HG02623 (cell line): ENCODE results near the gene LGR6.
"Not testable (repeated sequence)": the region's sequence is repeated elsewhere in the genome, so short reads cannot be mapped to it uniquely, and the experiment has no call there.

Source experiments
- ATAC-seq: cut with Tn5 transposase; IDR thresholded peaks from one replicate; pipeline ENCODE4 v1.9.1; 2021; ENCODE audit warnings: moderate library complexity; ENCODE audit not compliant: unreplicated experiment

Gene LGR6

DNA sequence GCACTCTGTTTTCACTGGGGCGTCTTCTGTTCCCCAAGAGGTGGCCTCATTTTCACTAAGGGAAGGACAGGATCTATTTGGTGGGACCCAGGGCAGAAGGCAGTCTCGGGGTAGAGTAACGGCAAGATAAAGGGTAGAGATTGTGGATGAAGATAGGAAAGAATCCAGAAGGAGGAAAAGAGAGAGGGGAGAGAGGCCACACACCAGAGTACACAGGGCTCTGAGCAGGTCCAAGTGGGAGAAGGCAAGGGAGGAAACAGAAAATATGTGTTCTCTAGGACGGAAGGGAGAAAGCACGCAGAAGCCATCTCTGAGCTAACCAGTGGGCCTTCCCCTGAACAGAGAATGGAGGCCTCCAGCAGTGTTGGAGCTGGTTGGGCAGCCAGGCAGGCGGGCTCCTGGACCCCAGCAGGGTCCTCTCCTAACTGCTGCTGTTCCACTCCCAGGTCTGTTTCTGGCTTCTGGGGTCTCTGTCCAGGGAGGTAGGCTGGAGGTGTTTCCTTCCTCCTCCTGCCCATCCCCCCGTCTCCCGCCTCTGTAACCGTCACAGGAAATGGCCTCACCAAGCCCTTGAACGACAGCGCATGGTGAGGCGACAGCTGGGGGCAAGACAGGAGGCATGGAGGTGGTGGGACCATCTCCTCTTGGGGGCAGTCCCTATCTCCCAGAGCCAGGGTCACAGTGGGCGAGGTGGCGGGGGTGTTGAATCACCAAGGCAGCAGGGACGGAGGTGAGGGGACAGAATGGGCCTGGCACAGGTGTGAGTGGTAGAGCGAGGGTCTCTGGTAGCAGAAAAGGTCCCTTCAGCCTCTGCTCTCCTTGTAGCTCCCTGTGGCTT, 33.8 kb upstream of the LGR6 start:
- ATAC-seq = no peak

DNA sequence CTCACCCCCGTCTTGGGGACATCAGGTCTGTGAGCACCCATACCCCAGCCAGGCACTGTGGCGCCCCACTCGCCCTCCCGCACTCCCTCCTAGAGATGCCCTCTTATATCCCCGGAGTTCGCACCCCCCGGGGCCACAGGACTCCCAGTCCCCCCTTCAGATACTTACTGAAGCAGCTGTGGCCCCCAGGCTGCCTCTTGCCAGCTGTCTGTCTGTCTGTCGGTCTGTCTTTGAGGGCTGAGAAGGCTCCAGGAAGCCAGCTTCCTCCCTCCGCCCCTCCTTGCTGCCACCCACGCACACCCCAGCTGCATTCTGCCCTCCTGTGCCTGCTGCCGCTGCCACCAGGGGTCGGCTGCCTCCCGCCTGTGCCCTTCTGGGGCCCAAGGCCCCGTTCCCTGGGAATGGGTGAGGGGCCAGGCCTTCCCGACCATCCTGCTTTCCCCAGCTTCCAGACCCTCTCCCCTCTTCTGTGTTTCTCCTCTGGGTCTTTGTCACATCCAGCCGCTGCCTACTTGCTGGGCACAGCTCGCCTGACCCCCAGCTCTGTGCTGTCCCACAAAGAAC, 33.1 kb upstream of the LGR6 start, which contains the start of gene PTPN7:
Gene PTPN7 (minus strand): TSS at position 226 of the 564 bp plus-strand sequence. CDS start 1,200 bp downstream, outside the sequence.
- ATAC-seq = peak; percentile 35

DNA sequence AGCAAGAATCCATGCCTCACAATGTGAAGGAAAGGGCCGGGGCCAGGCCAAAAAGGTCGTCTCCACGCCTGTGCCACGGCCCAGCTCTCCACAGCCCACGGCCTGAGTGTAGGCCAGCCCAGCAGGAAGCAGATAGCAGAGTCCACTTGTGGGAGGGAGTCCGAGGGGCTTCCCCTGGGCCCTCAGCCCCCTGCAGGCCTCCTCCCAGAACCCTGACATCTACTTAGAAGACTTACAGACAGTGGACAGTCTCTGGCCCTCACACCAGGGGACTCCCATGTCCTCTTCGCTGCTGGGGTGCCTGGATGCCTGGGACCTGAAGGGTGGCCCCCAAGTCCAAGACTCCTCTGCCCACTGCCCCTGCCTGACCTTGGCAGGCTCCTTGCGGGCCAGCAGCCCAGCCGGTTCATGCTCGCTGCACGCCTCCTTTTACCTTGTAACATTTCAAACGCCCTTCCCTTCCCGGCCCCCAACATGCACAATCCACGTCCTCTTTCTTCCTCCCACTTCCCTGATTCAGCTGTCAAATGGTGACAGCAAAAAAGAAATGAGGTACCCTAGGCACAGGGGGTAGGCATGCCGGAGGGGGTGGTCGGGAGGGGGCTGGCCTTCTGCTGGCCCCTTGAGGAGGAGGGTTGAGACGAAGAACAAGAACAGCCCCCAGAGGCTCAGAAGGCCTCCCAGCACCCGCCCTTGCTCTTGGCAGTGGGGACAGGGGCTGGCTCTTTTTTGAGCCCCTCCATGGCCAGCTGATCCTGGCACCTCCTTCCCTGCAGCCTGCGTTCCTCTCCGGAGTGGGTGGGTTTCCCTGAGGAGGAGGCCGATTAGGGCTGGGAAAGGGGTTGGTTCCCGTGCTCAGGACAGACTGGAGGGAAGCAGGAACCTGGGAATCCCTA, 32.2 kb upstream of the LGR6 start:
- no peak for ATAC-seq

DNA sequence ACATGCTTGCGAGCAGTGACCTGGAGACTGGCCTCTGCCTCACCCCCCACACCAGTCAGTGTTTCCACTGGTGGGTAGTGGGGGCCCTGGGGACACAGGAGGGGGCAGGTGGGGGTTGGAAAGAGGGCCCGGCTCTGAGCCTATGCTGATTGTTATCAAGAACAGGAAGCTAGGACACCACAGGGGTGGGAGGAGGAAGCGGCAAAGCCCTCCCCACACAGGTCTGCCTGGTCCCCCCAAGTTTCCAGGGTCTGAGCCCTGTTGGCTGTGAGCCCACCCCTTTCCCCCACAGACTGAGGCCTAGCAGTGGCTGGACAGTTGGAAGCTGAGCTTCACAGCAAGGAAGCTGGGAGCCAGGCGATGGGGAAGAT, 31.6 kb upstream of the LGR6 start:
- ATAC-seq = no peak

DNA sequence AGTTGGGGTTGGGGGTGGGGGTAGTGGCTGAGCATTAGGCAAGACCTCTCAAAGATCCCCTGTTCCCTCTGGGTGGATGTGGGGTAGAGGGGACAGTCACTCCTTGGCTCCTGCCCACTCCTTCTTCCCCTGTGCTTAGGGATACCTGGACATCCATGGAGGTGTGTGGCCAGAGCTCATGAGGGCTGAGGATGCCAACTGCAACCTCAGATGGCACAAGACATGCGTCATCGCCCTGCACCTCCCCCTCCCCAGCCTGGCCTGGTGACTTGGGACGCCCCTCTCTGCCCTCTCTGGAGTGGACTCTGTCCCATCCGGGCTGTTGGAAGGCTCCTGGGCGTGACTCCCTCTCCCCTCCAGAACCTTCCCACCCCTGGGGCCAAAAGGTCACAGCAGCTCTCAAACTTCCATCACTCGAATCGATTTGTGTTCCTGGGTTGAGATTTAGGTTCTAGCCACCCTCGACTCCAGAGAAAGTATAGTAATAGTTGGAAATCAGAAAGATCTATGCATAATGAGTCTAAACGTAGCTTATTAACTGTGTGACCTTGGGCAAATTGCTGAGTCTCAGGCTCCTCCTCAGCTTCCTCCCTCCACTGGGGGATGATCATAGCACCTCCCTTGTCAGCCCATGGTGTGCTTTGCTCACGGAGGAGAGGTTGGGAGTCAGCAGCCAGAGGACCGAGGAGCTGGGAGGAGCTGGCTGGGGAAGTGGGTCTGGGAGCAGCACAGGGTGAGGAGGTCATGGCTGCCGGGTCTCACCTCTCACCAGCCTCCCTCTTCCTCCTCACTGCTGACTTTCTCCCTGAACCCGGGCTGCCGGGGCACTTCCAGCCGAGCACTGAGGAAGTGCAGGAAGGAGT, 30.9 kb upstream of the LGR6 start:
- ATAC-seq = no peak

DNA sequence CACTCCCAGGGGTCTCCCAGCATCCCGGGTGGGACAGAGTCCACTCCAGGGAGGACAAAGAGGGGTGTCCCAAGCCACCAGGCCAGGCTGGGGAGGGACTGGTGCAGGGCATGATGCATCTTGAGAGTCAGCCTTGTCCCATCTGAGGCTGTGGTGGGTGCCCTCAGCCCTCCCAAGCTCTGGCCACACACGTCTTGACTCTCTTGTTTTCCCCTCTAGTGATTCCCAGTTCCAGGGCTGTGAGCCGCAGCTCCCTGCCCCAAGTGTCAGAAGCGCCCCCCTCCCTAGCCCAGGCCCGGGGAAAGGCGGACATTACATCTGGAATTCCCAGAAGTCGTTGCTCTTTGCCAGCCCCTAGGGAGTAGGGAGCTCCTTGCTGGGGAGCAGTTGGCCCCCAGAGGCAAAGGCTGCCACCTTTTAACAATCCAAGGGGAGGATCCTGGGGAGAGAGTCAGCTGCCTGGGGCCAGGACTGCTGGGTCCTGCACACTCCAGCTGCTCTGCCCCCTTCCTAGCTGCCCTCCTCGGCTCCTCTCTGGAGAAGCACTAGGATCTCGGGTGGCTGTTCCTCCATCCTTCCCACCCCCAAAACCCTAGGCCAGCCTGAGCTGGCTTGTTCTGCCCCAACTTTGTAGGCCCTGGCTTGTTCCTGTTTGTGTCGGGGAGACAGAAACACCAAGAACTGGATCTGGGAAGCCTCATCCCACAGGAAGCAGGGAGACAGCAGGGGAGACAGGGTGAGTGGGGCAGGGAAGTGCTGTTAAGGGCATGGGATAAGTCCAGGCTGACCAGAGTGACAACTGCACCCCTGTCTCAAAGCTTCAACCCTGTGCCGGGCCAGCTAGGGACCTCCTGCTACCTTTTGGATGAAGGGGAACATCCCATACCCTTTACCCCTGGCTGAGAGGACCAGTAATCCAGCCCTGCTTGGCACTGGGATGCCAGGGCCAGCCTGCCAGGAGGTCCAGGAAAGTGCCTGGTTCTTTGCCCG, 30.0 kb upstream of the LGR6 start:
- no peak for ATAC-seq

DNA sequence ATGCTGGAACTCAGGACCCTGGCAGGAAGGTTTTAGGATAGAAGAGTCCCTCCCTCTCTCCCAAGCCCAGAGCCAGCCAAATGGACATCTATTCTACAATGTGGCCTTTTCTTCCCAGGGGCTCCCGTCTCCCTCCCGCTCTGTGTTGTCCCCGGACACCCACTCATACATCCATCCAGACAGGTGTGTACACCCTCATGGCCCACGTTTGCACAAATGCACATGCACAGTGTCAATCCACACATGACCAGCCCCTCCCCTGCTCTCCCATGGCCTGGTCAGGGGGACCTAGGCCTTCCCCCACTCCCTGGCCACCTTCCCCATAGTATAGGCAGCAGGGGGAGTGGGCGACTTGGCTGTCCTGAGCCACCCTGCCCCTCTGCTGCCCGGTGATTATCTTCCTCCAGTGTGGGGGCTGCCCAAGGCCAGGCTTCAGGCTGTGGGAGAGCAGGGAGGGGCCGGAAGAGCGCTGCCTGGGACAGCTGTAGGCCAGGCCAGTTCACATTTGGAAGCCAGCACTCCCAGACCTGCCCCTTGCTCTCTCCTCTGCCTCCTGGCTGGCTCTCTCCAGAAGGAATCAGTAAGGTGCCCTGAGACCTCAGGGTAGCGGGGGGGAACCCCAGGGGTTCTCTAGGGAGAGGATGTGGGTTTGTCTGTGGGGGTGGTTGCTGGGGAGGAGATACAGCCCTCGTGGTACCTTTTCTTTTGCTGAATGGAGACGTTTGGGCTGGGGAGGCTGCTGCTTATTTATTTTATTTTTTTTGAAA, 29.1 kb upstream of the LGR6 start:
- ATAC-seq = peak; percentile 40

DNA sequence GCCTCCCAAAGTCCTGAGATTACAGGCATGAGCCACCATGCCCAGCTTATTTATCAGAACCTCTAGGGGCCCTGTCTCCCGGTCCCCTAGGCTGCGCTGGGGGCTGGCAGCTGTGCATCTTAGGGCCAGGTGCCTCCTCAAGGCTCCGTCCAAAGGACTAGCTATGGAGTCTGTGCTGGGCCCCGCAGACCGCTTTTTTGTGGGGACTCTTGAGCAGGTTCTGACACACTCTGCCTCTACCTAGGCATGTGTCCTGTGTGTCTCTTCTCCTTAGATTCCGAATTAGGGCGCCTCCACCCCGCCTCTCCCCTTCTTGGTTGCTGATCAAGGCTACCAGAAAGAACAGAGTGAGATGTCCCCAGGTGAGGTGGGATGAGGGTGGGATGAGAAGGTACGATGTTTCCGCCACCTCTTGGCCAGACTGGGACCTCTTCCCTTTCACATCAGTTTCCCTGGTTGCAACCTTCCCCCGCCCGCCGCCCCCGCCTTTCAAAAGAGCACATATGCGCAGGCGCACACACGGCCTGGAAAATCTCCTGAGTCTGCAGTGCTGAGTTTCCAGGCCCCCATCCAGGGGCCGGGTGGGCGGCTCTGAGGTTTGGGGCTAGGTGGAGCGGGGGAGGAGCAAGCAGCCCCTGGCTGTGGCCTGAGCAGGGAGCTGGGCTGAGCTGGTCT, 28.2 kb upstream of the LGR6 start:
- ATAC-seq = no peak

DNA sequence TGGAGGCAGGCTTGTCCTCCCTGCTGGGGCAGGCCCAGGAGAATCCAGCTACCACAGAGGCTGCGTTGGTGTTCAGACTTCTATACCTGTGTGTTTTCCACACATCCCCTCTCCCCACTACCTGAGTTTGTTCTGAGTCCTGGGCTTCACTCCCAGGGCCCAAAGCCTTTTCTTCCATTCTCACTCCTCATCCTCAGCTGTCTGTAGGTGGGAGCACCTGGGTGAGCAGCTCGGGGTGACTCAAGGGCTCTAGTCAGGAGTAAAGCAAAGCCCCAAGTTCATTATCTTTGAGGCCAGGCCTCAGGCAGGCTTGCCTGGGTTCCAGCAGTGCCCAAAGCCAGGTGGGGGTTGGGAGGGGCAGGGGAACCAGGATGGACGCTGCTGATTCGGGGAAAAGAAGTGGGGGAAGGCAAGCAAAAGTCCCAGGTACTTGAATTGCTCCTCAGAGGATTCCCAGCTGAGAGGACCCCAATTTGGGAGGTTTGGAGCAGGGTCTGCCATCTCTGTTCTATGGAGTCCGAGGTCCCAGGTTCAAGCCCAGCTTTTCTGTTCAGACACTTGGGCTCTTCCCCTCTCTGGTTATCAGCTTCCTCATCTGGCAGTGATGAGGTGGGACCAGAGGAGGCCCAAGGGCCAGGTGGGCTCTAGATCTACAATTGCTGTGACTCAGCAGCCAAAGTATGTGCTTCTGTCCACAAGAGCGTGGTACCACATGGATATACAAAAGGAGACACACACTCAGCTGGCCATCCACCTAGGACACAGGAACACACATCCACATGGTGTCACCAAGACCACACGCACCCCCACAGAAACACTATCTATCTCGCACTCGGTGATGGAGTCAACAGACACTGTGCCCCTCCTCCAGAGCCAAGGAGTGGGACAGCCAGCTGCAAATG, 27.4 kb upstream of the LGR6 start:
- no peak for ATAC-seq

DNA sequence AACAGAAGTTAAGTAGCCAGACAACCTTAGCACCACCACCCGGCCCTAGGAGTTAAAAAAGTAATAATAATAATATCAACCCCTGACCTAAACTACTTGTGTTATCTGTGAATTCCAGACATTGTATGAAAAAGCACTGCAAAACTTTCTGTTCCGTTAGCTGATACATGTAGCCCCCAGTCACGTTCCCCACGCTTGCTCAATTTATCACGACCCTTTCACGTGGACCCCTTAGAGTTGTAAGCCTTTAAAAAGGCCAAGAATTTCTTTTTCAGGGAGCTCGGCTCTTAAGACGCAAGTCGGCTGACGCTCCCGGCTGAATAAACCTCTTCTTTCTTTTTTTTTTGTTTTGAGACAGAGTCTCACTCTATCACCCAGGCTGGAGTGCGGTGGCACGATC, 26.5 kb upstream of the LGR6 start:
- not testable (repeated sequence) for ATAC-seq

DNA sequence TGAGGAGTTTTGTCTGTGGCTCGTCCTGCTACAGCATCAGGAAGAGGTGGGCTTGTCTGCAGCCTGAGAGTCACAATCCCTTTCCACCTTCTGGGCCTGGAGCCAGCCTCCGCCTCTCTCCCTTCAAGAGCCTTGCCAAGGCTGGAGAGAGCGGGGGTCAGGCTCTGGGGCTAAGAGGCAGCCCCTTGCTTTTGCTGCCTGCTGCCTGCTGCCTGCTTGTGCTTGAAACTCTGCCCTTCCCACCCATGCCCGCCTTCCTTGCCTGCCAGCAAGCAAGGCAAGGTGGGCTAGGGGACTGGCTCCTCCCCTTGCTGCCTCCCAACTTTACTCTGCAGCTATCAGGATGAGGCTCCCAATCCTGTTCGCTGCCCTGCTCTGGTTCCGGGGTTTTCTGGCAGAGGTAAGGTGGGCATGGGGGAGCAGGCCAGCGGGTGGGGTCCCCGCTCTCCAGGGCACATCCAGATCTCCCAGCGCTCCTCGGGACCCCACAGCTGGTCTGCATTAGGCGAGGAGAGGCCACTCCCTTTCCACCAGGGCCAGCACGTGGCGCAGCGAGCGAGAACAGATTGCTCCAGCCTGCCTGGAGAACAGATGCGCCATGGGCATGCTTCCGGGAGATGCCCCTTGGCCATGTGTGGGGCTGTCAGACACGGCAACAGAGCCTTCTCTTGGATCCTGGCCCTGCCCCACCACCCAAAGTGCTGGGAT, 25.7 kb upstream of the LGR6 start:
- ATAC-seq = no peak

DNA sequence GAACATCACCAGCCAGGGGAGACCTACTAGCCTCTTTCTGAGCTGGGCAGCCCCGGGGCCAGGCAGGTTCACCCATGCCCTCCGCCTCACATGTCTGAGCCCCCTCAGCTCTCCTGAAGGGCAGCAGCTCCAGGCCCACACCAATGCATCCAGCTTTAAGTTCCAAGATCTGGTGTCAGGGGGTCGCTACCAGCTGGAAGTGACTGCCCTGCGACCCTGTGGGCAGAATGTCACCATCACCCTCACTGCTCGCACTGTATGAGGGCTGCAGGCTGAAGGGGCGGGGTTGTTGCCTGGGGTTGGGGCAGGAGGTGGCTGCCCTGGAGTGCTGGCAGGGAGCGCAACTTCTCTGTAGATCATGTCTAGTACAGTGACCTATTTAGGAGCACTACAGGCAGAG, 24.7 kb upstream of the LGR6 start:
- no peak for ATAC-seq

DNA sequence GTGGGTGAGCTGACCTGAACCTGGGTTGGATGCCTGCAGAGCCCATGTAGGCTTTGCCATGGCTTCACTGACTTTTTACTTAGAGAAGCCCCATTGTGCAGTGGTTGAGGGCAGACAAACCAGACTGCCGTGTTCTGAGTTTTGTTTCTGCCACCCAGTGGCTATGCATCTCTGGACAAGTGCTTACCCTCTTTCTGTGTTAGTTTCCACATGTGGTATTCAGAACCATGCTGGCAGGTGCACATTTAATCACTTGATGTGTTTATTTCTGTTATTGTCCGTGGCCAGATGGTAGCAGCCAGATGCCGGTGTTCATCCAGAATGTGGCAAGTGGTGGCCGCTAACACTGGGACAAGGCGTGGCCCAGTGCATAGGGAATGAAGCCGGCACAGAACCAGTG, 22.9 kb upstream of the LGR6 start:
- ATAC-seq = no peak

DNA sequence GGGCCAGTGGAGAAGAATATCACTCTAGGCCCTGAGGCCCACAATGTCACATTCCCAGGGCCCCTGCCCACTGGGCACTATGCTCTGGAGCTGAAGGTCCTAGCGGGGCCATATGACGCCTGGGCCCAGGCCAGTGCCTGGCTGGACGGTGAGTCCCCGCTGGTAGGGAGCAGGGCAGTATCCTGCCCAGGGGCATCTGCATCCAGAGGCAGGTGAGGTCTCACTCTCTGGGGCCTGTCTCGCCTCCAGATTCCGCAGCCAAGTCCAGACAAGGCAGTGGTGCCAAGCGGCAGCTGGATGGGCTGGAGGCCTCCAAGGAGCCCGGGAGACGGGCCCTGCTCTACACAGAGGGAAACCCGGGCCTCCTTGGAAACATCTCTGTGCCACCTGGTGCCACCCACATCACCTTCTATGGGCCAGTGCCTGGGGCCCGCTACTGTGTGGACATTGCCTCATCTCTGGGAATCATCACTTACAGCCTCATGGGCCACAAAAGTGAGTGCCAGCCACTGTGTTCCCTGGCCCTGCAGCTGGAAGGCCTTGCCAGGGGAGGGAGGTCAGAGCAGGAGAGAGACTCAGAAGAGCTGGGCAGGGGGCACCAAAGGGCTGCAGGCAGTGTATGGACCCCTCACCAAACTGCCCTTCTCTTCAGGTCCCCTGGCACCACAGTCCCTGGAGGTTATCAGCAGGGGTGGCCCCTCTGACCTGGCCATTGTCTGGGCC, 22.1 kb upstream of the LGR6 start:
- ATAC-seq = no peak

DNA sequence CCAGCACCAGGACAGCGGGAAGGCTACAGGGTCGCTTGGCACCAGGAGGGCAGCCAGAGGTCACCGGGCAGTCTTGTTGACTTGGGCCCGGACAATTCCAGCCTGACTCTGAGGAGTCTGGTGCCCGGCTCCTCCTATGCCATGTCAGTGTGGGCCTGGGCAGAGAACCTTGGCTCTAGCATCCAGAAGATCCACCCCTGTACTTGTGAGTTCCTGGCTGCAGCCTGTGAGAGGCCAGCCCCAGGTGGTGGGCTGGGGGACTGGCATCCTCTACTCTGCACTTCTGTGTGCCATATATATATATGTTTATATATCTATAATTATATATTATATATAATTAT, 21.6 kb upstream of the LGR6 start:
- ATAC-seq = no peak

DNA sequence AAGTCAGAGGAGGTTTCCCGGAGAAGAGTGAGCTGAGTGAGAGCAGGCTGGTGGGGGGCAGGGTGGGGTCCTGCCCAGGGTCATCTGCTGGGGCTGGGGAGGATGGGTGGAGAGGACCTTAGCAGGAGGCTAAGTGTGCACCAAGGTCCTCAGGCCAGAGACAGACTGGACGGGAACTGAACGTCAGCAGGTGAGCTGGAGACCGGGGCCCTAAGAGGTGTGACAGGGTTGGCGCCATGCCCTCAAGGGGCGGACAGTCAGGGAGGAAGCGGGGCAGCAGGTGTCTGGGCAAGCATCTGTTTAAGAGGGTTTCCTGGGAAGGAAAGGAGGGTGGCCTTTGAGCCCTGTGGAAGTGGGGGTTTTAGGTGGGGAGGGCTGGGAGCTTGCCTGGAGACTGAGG, 19.6 kb upstream of the LGR6 start:
- no peak for ATAC-seq
